HepG2 (cell line): ENCODE results near the gene HSF4. TPM values are rescaled to one million over a fixed set of nuclear protein-coding genes. Genes with fewer than 3 reads are reported as not detected.

Source experiments
- ARNT ChIP-seq: fragments of 450-650 bp; IDR thresholded peaks from 2 replicates; pipeline ENCODE4 v1.6.1; 2017
- CBFB ChIP-seq: sonication (generic); formaldehyde crosslinking; IDR thresholded peaks from 2 replicates; pipeline ENCODE4 v1.4.0; 2020; ENCODE audit warnings: missing genetic modification reagents
- HOXA5 ChIP-seq: sonication (generic); formaldehyde crosslinking; IDR thresholded peaks from 2 replicates; pipeline ENCODE4 v1.4.0; 2020; ENCODE audit warnings: missing genetic modification reagents
- NR3C1 ChIP-seq: sonication (generic); formaldehyde crosslinking; IDR thresholded peaks from 2 replicates; pipeline ENCODE4 v1.4.0; 2020; ENCODE audit warnings: missing genetic modification reagents
- PCBP2 ChIP-seq: fragments of 200-400 bp; formaldehyde crosslinking; optimal IDR thresholded peaks from 2 replicates; pipeline ENCODE3; 2018; ENCODE audit warnings: low read length, low read depth; ENCODE audit not compliant: poor library complexity, severe bottlenecking
- TBX2 ChIP-seq: sonication (generic); formaldehyde crosslinking; IDR thresholded peaks from 2 replicates; pipeline ENCODE4 v1.5.0; 2020; ENCODE audit warnings: missing genetic modification reagents, mild to moderate bottlenecking, borderline replicate concordance
- THAP9 ChIP-seq: sonication (generic); formaldehyde crosslinking; IDR thresholded peaks from 2 replicates; pipeline ENCODE4; 2020; ENCODE audit warnings: missing genetic modification reagents, mild to moderate bottlenecking, borderline replicate concordance
- TIGD3 ChIP-seq: sonication (generic); formaldehyde crosslinking; IDR thresholded peaks from 2 replicates; pipeline ENCODE4 v1.5.1; 2020; ENCODE audit warnings: mild to moderate bottlenecking, missing genetic modification reagents, borderline replicate concordance
- ZBTB20 ChIP-seq: sonication (generic); formaldehyde crosslinking; IDR thresholded peaks from 2 replicates; pipeline ENCODE4 v1.8.1; 2023; ENCODE audit warnings: missing genetic modification reagents, low read depth, mild to moderate bottlenecking, borderline replicate concordance
- ZNF615 ChIP-seq: sonication (generic); formaldehyde crosslinking; IDR thresholded peaks from 2 replicates; pipeline ENCODE4 v1.5.0; 2020; ENCODE audit warnings: mild to moderate bottlenecking, missing genetic modification reagents, borderline replicate concordance
- ZNF770 ChIP-seq: sonication (generic); formaldehyde crosslinking; IDR thresholded peaks from 2 replicates; pipeline ENCODE4 v1.5.0; 2020; ENCODE audit warnings: mild to moderate bottlenecking, missing genetic modification reagents
- ZNF883 ChIP-seq: sonication (generic); formaldehyde crosslinking; IDR thresholded peaks from 2 replicates; pipeline ENCODE4 v1.5.1; 2020; ENCODE audit warnings: mild to moderate bottlenecking, missing genetic modification reagents; ENCODE audit errors: not compliant biosample characterization
- ZSCAN20 ChIP-seq: sonication (generic); formaldehyde crosslinking; IDR thresholded peaks from 2 replicates; pipeline ENCODE4 v1.4.0; 2020; ENCODE audit warnings: missing genetic modification reagents, mild to moderate bottlenecking, borderline replicate concordance
- polyA plus RNA-seq, 8 experiments: library from polyadenylated mRNA; depleted of rRNA in 3 of 8; stranded (reverse) in 7 of 8; unstranded in 1 of 8; fragments of >200 nt; fragmentation: Illumina TruSeq in 4 of 8; extraction: Trizol in 4 of 8; gene quantifications; 2 replicates each; pipeline versions ENCODE4 v1.2.1 to v1.2.3, GENCODE V29; 2011 to 2016; ENCODE audit warnings: low read depth in 4 of 8, missing spikeins in 1 of 8, mixed read lengths in 1 of 8; ENCODE audit not compliant: insufficient read depth in 1 of 8
- total RNA-seq, 5 experiments: library from RNA; depleted of rRNA; stranded (reverse); fragments of >200 nt; fragmentation: Illumina TruSeq; extraction: Trizol; gene quantifications; 2 replicates each; pipeline ENCODE4 v1.2.3, GENCODE V29; 2016; ENCODE audit warnings: low read depth in 1 of 5
- TF ChIP-seq, protein P1 (sequence below): sonication (generic); formaldehyde crosslinking; IDR thresholded peaks from 2 replicates; pipeline ENCODE4 v1.4.0; 2020; ENCODE audit warnings: missing genetic modification reagents
- TF ChIP-seq, protein P2 (sequence below): sonication (generic); formaldehyde crosslinking; IDR thresholded peaks from 2 replicates; pipeline ENCODE4 v1.5.1; 2020; ENCODE audit warnings: missing genetic modification reagents, mild to moderate bottlenecking, borderline replicate concordance
- TF ChIP-seq, protein P3 (sequence below): sonication (generic); formaldehyde crosslinking; IDR thresholded peaks from 2 replicates; pipeline ENCODE4 v1.8.0; 2022; ENCODE audit warnings: low read depth, missing genetic modification reagents
- TF ChIP-seq, protein P4 (sequence below): sonication (generic); formaldehyde crosslinking; IDR thresholded peaks from 2 replicates; pipeline ENCODE4 v1.5.0; 2020; ENCODE audit warnings: missing genetic modification reagents, mild to moderate bottlenecking, borderline replicate concordance

Gene HSF4
- total and polyA plus RNA-seq, 2 of the 13 experiments (the other 11 are each of a cell fraction or from before 2014, with no cell fraction given), result 3.5 to 16.9 TPM

GRCh38 chr16:67149276-67150046 lies 15.1 kb upstream of the HSF4 start (continued):
- TF ChIP-seq, protein P1, sequence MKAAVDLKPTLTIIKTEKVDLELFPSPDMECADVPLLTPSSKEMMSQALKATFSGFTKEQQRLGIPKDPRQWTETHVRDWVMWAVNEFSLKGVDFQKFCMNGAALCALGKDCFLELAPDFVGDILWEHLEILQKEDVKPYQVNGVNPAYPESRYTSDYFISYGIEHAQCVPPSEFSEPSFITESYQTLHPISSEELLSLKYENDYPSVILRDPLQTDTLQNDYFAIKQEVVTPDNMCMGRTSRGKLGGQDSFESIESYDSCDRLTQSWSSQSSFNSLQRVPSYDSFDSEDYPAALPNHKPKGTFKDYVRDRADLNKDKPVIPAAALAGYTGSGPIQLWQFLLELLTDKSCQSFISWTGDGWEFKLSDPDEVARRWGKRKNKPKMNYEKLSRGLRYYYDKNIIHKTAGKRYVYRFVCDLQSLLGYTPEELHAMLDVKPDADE (CRISPR knock-in tag), result no peak
- no peak for TF ChIP-seq ZSCAN20 (CRISPR knock-in tag)
- TF ChIP-seq ZNF883 (CRISPR knock-in tag), result peak; percentile 37
- TF ChIP-seq TIGD3 (CRISPR knock-in tag), result no peak
- no peak for TF ChIP-seq PCBP2
- no peak for TF ChIP-seq TBX2 (CRISPR knock-in tag)
- TF ChIP-seq, protein P2, sequence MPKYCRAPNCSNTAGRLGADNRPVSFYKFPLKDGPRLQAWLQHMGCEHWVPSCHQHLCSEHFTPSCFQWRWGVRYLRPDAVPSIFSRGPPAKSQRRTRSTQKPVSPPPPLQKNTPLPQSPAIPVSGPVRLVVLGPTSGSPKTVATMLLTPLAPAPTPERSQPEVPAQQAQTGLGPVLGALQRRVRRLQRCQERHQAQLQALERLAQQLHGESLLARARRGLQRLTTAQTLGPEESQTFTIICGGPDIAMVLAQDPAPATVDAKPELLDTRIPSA (CRISPR knock-in tag), result no peak
- 0 out of 2 replicates have a peak, but pooled peaks have one; percentile 27 for TF ChIP-seq ZBTB20
- no peak for TF ChIP-seq ZNF770
- TF ChIP-seq, protein P3, sequence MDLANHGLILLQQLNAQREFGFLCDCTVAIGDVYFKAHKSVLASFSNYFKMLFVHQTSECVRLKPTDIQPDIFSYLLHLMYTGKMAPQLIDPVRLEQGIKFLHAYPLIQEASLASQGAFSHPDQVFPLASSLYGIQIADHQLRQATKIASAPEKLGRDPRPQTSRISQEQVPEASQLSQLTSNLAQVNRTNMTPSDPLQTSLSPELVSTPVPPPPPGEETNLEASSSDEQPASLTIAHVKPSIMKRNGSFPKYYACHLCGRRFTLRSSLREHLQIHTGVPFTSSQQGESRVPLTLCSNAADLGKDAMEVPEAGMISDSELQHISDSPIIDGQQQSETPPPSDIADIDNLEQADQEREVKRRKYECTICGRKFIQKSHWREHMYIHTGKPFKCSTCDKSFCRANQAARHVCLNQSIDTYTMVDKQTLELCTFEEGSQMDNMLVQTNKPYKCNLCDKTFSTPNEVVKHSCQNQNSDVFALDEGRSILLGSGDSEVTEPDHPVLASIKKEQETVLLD, result no peak
- no peak for TF ChIP-seq ZNF615
- 0 out of 2 replicates have a peak, but pooled peaks have one; percentile 32 for TF ChIP-seq THAP9 (CRISPR knock-in tag)
- TF ChIP-seq NR3C1 (CRISPR knock-in tag), result no peak
- TF ChIP-seq CBFB (CRISPR knock-in tag), result no peak
- TF ChIP-seq HOXA5 (CRISPR knock-in tag), result peak; percentile 28; the same call in 1 of the 2 replicates
- TF ChIP-seq, protein P4, sequence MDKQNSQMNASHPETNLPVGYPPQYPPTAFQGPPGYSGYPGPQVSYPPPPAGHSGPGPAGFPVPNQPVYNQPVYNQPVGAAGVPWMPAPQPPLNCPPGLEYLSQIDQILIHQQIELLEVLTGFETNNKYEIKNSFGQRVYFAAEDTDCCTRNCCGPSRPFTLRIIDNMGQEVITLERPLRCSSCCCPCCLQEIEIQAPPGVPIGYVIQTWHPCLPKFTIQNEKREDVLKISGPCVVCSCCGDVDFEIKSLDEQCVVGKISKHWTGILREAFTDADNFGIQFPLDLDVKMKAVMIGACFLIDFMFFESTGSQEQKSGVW (CRISPR knock-in tag), result no peak
- no peak for TF ChIP-seq ARNT
